Activated T-helper 1 cell treated with Interleukin-2 at 50 U/mL for 16 hours (primary cell): Measurements from ENCODE around the gene MMP23B.
"Not testable (repeated sequence)": the region's sequence is repeated elsewhere in the genome, so short reads cannot be mapped to it uniquely, and the experiment has no call there.

ENCODE experiments used
- DNase-seq: peaks from one replicate; pipeline ENCODE4 v3.0.0-alpha.2; 2020; ENCODE audit warnings: low read depth

Gene MMP23B

GRCh38 chr1:1631782-1632420 is at the start of gene MMP23B:
Gene MMP23B (plus strand): TSS chr1:1632173. CDS start chr1:1632219, 46 bp downstream.
- no peak for DNase-seq

- no peak for DNase-seq
Measured at GRCh38 chr1:1582585-1583346, 49.2 kb upstream of the MMP23B start.

GRCh38 chr1:1583347-1584010 is 48.5 kb upstream of the MMP23B start:
- no peak for DNase-seq

GRCh38 chr1:1591452-1591851 is 40.5 kb upstream of the MMP23B start:
- DNase-seq = no peak

- DNase-seq = no peak
Measured at GRCh38 chr1:1593834-1594601, 38.0 kb upstream of the MMP23B start.

- no peak for DNase-seq
Measured at GRCh38 chr1:1594602-1595260, 37.2 kb upstream of the MMP23B start.

- DNase-seq = not testable (repeated sequence)
Measured at GRCh38 chr1:1595341-1595740, 36.6 kb upstream of the MMP23B start.

GRCh38 chr1:1596493-1597274 is 35.3 kb upstream of the MMP23B start:
- DNase-seq = no peak

- no peak for DNase-seq
Measured at GRCh38 chr1:1597275-1597930, 34.6 kb upstream of the MMP23B start.

- DNase-seq = no peak
Measured at GRCh38 chr1:1598051-1598719, 33.8 kb upstream of the MMP23B start.

- DNase-seq = no peak
Measured at GRCh38 chr1:1598720-1599029, 33.3 kb upstream of the MMP23B start.

- DNase-seq = no peak
Measured at GRCh38 chr1:1599030-1599934, 32.7 kb upstream of the MMP23B start.

- DNase-seq = no peak
Measured at GRCh38 chr1:1599935-1600860, 31.8 kb upstream of the MMP23B start, which contains the start of gene FNDC10. Gene FNDC10 (minus strand): TSS chr1:1600135. CDS start chr1:1600015, 120 bp downstream.

- no peak for DNase-seq
Measured at GRCh38 chr1:1600861-1601563, 31.0 kb upstream of the MMP23B start.

GRCh38 chr1:1601564-1602303 is 30.2 kb upstream of the MMP23B start:
- no peak for DNase-seq

GRCh38 chr1:1602304-1602967 is 29.5 kb upstream of the MMP23B start:
- DNase-seq = no peak
